SK-N-SH treated with all-trans-retinoic acid at 6 μM for 48 hours (cell line): Measurements from ENCODE around the gene KRTAP12-3.

ENCODE experiments used
- ATAC-seq: fragments of 200-7000 bp; cut with Tn5 transposase; 3 replicates; pipeline ENCODE4 v1.9.1; 2020; ENCODE audit warnings: mild to moderate bottlenecking, moderate library complexity
- ARNTL ChIP-seq: fragments of 450-650 bp; formaldehyde crosslinking; IDR thresholded peaks from 2 replicates; pipeline ENCODE4 v1.5.0; 2020; ENCODE audit warnings: low read depth, mild to moderate bottlenecking, moderate library complexity, borderline replicate concordance
- BACH2 ChIP-seq: fragments of 250-450 bp; sonication (Bioruptor Pico); IDR thresholded peaks from 2 replicates; pipeline ENCODE4 v1.9.0; 2021; ENCODE audit warnings: mild to moderate bottlenecking, borderline replicate concordance
- CSDC2 ChIP-seq: fragments of 250-450 bp; sonication (Bioruptor Pico); IDR thresholded peaks from 2 replicates; pipeline ENCODE4 v1.5.0; 2020; ENCODE audit warnings: mild to moderate bottlenecking, moderate library complexity
- GLIS3 ChIP-seq: fragments of 250-450 bp; sonication (Bioruptor Pico); IDR thresholded peaks from 2 replicates; pipeline ENCODE4 v1.5.0; 2020; ENCODE audit warnings: mild to moderate bottlenecking, moderate library complexity
- ISL1 ChIP-seq: fragments of 250-450 bp; sonication (Bioruptor Pico); IDR thresholded peaks from 2 replicates; pipeline ENCODE4 v2.1.2; 2022; ENCODE audit warnings: mild to moderate bottlenecking, moderate library complexity
- PATZ1 ChIP-seq: fragments of 250-450 bp; sonication (Bioruptor Pico); IDR thresholded peaks from 2 replicates; pipeline ENCODE4 v1.8.0; 2020; ENCODE audit warnings: mild to moderate bottlenecking, moderate library complexity, borderline replicate concordance
- RARB ChIP-seq: fragments of 250-450 bp; sonication (Bioruptor Pico); IDR thresholded peaks from 2 replicates; pipeline ENCODE4 v1.8.0; 2021; ENCODE audit warnings: mild to moderate bottlenecking, moderate library complexity
- SNAI2 ChIP-seq: fragments of 250-450 bp; sonication (Bioruptor Pico); IDR thresholded peaks from 2 replicates; pipeline ENCODE4 v1.5.0; 2020; ENCODE audit warnings: mild to moderate bottlenecking, moderate library complexity
- TCF4 ChIP-seq: fragments of 250-450 bp; sonication (Bioruptor Pico); IDR thresholded peaks from 2 replicates; pipeline ENCODE4 v1.8.0; 2021; ENCODE audit warnings: mild to moderate bottlenecking, moderate library complexity, borderline replicate concordance
- ZC3H10 ChIP-seq: fragments of 250-450 bp; sonication (Bioruptor Pico); IDR thresholded peaks from 2 replicates; pipeline ENCODE4 v1.5.1; 2021; ENCODE audit warnings: mild to moderate bottlenecking, moderate library complexity
- ZFP30 ChIP-seq: fragments of 450-650 bp; formaldehyde crosslinking; IDR thresholded peaks from 2 replicates; pipeline ENCODE4 v1.5.0; 2022; ENCODE audit warnings: mild to moderate bottlenecking, moderate library complexity
- ZNF70 ChIP-seq: fragments of 450-650 bp; formaldehyde crosslinking; IDR thresholded peaks from 2 replicates; pipeline ENCODE4 v1.5.0; 2020; ENCODE audit warnings: mild to moderate bottlenecking, moderate library complexity
- ZNF8 ChIP-seq: fragments of 450-650 bp; formaldehyde crosslinking; IDR thresholded peaks from 2 replicates; pipeline ENCODE4 v1.5.0; 2020; ENCODE audit warnings: mild to moderate bottlenecking, moderate library complexity
- TF ChIP-seq, protein P1 (sequence below): fragments of 250-450 bp; sonication (Bioruptor Pico); IDR thresholded peaks from 2 replicates; pipeline ENCODE4 v1.5.1; 2020; ENCODE audit warnings: low read depth, mild to moderate bottlenecking, moderate library complexity
- TF ChIP-seq, protein P2 (sequence below): fragments of 250-450 bp; sonication (Bioruptor Pico); IDR thresholded peaks from 2 replicates; pipeline ENCODE4 v1.8.0; 2021; ENCODE audit warnings: low read depth, mild to moderate bottlenecking, moderate library complexity, borderline replicate concordance
- TF ChIP-seq, protein P3 (sequence below): fragments of 250-450 bp; sonication (Bioruptor Pico); IDR thresholded peaks from 2 replicates; pipeline ENCODE4 v1.5.1; 2021; ENCODE audit warnings: mild to moderate bottlenecking, moderate library complexity

KRTAP12-3 gene

DNA sequence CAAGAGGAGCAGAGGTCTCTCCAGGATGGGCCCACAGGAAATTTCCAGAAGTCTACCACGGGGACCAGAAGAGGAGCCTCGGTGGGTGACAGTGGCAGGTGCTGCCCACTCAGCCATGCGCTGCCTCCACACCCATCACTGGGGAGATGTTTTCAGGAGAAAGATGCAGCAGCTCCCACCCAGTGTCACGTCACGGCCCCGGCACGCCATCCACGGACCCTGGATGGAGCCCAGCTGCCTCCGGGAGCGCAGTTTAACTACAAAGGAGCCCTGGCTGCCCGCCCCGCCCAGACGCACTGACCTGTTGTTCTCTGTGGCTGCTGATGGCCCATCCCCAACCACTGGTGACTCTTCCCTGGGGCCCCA lies 46.9 kb downstream of the KRTAP12-3 start:
- ATAC-seq = no peak
- TF ChIP-seq SNAI2 (no peak), BACH2 (no peak)

DNA sequence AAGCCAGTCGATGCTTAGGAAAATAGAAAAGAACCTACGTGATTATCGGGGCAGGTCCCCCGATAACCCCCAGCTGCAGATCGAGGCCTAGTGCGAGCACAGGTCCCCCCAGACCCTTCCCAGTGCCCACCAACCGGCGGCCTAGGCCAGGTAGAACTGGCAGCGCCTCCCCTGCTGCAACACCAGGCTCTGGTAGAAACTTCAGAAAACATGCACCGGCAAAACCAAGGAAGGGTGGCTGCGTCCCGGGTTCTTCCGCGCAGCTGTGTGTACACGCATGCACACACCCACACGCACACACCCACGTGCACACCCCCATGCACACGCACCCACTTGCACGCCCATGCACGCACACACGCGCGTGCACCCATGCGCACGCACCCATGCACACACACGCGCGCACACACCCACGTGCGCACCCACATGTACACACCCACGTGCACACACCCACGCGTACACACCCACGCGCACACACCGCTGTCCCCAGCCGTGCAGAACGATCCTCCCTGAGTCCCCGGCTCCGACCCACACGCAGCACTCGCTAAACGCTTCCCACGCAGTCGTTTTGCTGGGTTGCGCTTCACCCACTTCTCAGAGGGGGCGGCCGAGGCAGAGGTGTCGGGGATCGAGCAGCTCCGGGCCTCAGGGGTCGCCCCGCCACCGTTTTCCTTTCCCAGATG lies 48.4 kb downstream of the KRTAP12-3 start:
- no peak for ATAC-seq
- TF ChIP-seq ISL1 (CRISPR knock-in tag) = no peak
- TF ChIP-seq, protein P1, sequence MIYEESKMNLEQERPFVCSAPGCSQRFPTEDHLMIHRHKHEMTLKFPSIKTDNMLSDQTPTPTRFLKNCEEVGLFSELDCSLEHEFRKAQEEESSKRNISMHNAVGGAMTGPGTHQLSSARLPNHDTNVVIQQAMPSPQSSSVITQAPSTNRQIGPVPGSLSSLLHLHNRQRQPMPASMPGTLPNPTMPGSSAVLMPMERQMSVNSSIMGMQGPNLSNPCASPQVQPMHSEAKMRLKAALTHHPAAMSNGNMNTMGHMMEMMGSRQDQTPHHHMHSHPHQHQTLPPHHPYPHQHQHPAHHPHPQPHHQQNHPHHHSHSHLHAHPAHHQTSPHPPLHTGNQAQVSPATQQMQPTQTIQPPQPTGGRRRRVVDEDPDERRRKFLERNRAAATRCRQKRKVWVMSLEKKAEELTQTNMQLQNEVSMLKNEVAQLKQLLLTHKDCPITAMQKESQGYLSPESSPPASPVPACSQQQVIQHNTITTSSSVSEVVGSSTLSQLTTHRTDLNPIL (CRISPR knock-in tag) = no peak
- TF ChIP-seq CSDC2 (CRISPR knock-in tag) = no peak
- TF ChIP-seq BACH2 = no peak
- TF ChIP-seq SNAI2 = no peak

DNA sequence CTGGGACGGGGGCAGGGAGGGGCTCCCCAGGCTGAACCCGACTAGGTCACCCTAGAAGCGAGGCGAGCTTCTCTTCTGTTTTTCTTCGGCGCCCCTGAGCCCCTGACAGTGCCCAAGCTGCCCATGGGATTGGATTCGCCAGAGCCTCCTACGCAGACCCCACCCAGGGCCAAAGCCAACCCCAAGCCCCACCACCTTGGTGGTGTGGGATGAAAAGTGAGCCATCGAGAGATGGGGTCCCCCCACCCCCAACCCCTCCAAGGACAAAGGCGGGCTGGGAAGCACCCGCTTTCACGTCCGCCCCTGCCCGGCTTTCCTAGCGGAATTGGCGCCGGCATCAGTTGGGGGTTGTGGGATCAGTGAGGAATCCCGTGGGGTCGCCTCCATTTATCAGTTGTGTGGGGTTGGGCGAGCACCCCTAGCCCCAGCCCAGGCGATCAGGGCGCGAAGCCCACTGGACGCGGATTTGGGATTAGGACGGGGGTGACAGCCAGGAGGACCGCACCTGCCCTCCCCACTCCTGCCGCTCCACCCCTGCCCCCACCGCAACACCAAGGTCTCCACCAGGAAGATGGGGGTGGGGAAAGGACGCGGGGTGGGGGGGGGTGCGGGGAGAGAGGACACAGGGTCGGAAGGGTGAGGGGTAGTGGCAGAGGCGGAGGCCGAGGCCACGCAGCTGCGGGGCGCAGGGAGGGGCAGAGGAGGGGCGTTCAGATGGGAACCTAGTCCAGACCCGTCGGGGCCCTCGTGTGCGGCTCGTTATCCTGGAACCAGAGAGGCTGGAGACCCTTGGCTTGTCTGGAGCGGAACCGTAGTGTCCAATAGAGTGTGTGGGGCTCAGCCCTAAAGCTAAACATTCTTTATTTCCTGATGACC lies 49.2 kb downstream of the KRTAP12-3 start:
- ATAC-seq = no peak
- TF ChIP-seq, protein P2, sequence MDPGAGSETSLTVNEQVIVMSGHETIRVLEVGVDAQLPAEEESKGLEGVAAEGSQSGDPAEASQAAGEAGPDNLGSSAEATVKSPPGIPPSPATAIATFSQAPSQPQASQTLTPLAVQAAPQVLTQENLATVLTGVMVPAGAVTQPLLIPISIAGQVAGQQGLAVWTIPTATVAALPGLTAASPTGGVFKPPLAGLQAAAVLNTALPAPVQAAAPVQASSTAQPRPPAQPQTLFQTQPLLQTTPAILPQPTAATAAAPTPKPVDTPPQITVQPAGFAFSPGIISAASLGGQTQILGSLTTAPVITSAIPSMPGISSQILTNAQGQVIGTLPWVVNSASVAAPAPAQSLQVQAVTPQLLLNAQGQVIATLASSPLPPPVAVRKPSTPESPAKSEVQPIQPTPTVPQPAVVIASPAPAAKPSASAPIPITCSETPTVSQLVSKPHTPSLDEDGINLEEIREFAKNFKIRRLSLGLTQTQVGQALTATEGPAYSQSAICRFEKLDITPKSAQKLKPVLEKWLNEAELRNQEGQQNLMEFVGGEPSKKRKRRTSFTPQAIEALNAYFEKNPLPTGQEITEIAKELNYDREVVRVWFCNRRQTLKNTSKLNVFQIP (CRISPR knock-in tag) = no peak
- TF ChIP-seq ZFP30 (CRISPR knock-in tag) (no peak), PATZ1 (CRISPR knock-in tag) (no peak), ZNF8 (CRISPR knock-in tag) (no peak), ZNF70 (no peak), GLIS3 (no peak), RARB (CRISPR knock-in tag) (no peak), ARNTL (no peak), TCF4 (CRISPR knock-in tag) (no peak), ZC3H10 (no peak), ISL1 (CRISPR knock-in tag) (no peak)
- TF ChIP-seq, protein P1 (CRISPR knock-in tag) = no peak
- TF ChIP-seq, protein P3, sequence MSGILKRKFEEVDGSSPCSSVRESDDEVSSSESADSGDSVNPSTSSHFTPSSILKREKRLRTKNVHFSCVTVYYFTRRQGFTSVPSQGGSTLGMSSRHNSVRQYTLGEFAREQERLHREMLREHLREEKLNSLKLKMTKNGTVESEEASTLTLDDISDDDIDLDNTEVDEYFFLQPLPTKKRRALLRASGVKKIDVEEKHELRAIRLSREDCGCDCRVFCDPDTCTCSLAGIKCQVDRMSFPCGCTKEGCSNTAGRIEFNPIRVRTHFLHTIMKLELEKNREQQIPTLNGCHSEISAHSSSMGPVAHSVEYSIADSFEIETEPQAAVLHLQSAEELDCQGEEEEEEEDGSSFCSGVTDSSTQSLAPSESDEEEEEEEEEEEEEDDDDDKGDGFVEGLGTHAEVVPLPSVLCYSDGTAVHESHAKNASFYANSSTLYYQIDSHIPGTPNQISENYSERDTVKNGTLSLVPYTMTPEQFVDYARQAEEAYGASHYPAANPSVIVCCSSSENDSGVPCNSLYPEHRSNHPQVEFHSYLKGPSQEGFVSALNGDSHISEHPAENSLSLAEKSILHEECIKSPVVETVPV (CRISPR knock-in tag) = no peak
